NCI-H460 (cell line): ENCODE data around the gene METTL21A. TPM values are rescaled to one million over a fixed set of nuclear protein-coding genes. Genes with fewer than 3 reads are reported as not detected.

Source experiments
- DNase-seq: peaks from one replicate; pipeline ENCODE4 v3.0.0-alpha.2; 2016; ENCODE audit warnings: low read depth; ENCODE audit errors: extremely low read depth
- total RNA-seq: library from RNA; depleted of rRNA; stranded (reverse); fragments of >200 nt; shearing (Covaris generic); gene quantifications from 2 replicates; pipeline ENCODE4 v1.2.3, GENCODE V29; 2014

METTL21A gene
- total RNA-seq, 1 experiment from 2014 or later: 136 TPM

DNA sequence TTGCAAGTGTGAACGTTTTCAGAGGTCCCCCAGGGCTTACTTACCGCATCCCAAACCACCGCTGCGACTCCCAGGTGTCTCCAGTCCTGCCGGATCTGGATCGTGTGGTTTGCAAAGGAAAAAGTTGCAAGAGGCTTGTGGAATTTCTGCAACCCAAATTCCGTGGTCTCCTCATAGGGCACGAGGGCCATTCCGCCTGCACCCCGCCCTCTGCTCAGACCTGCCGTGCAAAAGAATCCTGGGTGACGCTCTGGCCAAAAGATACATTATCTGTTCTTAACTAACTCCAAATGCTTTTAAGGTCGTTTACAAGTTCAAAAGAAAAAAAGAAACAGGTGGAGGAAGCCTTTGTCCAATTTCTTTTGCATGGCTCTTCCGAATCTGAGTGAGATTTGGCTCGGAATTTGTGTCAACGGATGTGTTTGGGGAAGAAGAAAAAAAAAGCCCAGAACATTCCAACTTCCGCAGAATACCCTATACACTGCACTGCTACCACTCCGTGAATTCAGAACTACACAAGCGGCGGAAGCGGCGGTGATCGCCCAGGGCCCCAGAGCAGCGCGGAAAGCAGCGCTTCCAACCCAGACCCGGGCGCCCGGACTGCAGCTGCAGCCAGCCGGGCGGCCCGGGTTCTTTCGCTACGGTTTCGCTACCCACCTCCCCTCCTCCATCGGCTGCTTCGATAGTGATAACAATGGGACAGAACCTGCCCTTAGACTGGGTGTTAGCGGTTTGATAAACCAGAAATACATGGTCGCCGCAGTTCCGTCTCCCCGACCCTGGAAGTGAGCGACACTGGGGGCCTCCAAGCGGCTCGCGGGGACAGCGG, 795 bp downstream of the METTL21A start:
- DNase-seq: peak; percentile 28

DNA sequence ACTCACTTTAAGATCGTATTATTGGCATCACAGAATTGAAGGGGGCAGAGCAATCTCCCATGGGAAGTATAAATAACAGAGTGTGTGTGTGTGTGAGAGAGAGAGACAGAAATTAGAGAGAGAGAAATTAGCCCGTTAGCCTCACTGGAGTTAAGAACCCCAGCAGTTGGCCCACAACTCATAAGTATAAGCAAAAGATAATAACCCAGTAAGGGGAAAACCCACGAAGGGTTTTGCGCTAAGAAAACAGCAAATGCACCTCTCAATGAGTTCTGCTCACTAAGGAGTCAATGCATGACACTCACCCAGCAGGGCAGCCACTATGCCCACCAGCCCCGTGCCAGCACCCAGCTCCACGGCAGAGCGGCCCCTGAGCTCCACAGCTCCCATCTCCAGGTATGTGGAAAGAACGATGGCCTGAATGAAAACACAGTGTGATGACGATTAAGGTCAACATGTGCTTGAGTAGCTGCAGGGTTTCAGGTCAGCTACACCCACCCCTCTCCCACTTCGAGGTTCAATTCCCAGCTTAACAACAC, 3.6 kb downstream of the METTL21A start:
- DNase-seq: no peak

DNA sequence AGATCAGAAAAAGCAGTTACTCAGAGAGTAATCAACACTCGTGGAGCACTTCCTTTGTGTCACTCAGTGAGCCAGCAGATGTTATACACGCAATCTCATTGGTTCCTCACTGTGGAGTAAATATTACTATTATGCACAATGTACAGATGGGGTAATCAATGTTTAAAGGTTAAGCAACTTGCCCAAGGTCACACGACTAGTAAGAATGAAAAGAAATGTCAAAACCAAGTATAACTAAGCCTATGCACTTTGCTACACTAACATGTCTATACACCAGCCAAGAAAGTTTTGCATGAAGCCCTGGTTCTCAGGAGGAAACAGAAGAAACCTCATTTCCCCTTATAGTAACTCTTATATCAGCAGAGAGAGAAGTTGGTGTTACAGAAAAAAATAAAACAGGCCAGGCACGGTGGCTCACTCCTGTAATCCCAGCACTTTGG, 5.4 kb downstream of the METTL21A start:
- no peak for DNase-seq

DNA sequence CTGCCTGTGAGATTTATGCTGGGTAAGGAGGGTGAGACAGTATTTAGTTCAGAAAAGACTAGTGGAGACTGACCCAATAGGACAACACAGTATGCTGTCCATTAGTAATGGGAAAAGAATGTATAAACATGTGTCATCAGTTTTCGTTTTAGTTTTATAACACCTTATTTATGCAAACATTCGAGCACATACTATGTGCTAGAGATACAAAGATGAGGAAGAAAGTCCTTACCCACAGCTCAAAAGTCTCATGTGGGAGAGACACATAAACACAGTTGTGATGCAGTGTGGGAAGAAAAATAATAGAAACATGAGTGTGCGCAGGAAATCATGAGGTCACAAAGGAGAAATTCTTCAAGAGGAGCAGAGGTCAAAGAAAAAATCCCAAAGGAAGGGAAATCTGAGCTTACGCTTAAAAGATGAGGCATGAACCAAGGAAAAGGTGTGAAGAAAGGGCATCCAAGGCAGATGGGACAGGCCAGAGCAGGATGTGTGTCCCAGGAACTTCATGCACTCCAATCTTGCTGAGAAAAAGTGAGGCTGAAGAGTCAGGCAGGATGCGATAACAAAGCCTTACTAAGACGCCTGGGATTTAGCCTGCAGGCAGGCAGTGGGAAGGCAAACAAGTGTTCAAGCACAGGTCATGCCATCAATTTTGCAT, 8.1 kb downstream of the METTL21A start:
- DNase-seq: peak; percentile 59

DNA sequence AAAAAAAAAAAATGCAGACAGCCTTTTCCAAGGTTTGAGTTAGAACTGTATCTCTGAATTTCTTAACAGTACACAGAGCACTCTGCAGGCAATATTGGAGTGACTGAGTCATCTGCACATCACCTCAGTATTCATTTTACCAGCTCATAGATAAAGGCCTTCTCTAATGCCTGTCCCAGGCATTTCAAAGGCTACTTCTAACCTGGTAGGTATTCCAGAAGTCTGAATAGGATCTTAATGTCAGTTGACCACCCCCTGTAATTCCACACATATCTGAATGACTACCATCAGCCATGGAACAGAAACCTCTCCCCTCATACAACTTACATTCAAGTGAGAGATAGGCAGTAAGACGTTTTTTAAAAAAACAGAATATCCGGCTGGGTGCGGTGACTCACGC, 9.0 kb downstream of the METTL21A start:
- no peak for DNase-seq

DNA sequence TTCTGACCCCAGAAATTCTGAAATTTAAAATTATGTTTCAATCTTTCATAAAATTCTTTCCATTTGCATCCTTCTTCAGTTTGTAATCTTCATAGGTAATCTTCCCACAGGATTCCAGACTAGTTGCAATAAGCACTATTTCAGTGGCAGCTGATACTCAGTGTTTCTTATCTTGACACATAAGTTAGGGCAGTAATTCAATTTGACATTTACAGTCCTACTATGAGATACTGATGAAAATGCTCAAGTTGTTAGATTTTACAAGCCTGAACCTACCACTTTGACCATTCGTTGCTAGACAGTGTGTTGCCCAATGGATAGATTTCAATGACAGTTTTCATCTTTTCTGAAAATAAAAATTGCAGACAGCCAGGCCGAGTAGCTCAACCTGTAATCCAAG, 10.4 kb downstream of the METTL21A start:
- no peak for DNase-seq

DNA sequence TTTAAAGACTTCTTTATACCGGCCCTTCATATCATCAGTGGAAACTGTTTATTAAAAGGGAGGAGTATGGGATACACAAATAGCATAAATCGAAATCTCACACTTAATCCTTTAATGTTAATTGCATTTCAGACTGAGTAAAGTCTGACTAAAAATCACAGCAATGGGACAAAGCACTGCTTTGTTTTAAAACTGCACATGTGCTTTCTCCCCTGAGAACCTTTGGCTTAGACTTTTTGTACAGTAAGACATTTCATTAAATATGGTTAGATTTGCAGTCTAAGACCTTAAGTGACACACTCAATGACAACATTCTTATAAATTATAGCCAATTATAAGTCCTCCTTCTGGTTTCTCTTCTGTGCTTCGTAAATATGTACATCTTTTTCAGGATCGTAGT, 12.5 kb downstream of the METTL21A start:
- DNase-seq: no peak

DNA sequence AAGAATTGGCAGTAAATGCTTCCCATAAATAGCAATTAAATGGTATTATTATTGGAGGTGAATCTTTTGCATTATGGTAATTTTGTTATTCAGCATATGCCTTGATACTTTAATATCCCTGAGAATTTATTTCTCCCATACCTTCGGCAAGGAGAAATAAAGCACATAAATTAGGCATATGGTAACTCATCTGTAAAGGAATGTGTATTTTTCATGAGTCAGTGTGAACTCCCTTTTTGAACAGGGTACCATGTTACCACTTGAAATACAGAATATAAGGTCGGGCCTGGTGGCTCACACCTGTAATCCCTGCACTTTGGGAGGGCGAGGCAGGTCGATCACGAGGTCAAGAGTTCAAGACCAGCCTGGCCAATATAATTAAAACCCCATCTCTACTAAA, 18.4 kb downstream of the METTL21A start:
- DNase-seq: no peak

DNA sequence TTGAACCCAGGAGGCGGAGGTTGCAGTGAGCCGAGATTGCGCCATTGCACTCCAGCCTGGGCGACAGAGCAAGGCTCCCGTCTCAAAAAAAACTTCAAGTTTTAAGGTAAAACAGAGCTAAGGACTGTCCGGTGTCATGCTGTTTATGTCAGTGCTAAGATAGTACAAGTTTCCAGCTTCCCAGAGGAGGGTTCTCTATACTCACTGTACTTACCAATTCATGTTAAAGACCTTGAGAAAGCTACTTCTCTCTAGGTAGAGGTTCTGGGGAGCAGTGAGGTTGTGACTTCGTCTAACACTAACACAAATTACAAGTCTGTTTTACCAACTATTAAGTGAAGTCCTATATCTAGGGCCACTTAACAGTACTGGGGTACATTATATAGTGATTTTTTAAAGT, 18.8 kb downstream of the METTL21A start:
- DNase-seq: no peak

DNA sequence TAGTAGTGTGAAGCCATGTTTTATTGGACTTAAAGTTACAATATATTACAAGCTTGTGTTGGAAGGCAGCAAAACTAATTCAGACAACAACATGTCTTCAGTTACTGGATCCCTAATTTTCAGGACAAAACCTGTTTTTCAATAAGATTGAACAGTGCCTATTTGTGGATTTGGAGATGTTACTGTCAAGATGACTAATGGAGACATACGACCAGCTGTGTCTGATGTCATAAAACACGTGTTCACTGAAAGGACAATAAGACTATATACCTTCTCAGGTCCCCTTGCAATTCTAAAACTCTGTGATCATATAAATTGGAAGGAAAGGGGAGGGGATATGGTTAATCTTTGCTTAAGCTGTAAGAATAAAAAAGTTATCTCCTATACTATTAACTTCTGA, 21.7 kb downstream of the METTL21A start:
- DNase-seq: no peak

DNA sequence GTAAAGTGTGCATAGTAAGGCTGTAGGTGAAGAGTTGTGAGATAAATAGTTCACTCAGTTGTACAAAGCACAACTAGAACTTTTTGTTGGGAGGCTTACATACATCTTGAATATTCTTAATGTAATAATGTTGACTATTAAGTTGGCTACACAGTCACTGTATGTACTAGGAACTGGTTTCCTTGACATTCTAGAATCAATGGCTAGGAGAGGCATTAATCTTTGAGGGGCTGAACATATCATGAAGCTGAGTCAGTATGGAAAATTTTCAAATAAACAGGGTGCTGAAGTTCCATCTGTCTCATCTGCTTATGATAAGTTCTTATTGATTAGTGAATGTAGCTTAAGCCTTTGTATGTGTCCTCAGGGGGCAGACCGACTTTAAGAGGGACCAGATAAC, 23.4 kb downstream of the METTL21A start:
- no peak for DNase-seq

DNA sequence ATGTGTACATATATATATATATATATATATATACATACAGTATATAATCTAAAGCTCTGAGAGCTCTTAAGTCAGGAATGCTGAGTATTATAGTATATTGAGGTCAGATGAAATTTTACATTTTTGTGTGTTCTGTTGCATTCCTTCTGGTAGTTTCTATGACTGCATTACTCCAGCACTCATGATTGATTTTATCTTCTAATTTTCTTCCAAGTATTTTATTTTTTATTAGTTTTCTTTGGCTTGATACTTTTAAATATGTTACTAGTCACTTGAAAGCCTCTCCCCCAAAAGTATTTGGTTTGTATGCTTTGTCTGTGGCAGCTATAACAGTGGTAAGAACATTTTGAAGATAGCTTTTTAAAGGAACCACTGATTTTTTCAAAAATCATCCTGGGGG, 25.0 kb downstream of the METTL21A start:
- DNase-seq: no peak

DNA sequence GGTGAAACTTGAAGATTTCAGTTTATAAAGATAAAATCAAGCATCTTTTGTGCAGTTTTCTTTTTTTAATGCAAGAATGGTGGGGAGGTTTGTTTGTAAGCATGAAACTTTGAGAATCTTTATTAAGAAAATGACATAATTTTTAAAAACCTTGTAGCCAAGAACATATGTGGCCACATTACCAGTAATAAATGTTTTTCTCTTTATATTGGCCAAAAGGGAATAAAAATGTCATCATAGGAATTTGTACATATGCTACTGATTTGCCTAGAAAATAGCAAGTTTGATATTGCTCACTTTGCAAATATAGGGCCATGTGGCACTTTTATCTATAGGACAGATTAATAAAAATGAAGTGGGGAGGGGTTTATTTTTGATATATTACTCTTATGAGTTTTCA, 25.6 kb downstream of the METTL21A start:
- DNase-seq: no peak

DNA sequence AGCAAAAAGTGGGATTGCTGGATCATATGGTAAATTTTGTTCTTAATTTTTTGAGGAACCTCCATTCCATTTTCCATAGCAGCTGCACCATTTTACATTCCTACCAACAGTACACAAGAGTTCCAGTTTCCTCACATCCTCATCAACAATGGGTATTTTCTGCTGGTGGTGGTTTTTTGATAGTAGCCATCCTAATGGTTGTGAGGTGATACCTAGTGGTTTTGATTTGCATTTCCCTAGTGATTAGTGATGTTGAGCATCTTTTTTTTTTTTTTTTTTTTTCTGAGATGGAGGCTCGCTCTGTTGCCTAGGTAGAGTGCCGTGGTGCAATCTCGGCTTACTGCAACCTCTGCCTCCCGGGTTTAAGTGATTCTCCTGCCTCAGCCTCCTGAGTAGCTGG, 30.5 kb downstream of the METTL21A start:
- DNase-seq: no peak

DNA sequence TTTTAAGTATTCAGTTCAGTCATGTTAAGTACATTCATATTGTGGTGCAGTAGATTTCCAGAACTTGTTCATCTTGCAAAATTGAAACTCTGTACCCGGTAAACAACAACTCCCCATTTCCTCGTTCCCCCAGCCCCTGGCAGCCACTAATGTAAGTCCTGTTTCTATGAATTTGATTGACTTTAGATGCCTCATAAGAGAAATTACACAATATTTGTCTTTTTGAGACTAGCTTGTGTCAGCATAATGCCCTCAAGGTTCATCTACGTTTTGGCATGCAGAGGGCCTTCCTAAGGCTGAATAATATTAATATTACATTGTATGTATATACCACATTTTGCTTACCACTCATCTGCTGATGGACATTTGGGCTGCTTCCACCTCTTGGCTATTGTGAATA, 30.9 kb downstream of the METTL21A start:
- DNase-seq: no peak

DNA sequence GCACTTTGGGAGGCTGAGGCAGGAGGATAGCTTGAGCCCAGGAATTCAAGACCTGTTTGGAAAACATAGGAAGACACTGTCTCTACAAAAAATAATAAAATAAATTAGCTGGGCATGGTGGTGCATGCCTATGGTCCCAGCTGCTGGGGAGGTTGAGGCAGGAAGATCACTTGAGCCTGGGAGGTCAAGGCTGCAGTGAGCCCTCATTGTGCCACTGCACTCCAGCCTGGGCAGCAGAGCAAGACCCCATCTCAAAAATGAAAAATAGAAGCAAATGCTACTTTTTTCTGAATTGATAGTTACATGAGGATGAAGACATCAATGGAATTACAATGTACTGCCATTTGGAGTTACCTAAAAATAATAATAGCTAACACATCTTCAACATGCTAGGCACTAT, 31.9 kb downstream of the METTL21A start:
- no peak for DNase-seq

DNA sequence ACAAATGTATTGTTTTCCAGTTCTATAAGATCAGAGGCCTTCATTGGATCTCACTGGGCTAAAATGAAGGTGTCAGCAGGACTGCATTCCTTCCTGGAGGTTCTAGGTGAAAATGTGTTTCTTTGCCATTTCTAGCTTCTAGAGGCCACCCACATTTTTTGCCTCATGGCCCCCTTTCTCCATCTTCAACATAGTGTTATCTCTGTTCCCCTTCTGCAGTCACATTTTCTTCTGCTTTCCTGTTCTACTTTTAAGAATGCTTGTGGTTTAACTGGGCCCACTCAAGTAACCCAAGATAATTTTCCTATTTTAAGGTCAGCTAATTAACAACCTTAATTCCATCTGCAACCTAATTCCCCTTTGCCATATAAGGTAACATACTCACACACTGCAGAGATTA, 36.1 kb downstream of the METTL21A start:
- no peak for DNase-seq

DNA sequence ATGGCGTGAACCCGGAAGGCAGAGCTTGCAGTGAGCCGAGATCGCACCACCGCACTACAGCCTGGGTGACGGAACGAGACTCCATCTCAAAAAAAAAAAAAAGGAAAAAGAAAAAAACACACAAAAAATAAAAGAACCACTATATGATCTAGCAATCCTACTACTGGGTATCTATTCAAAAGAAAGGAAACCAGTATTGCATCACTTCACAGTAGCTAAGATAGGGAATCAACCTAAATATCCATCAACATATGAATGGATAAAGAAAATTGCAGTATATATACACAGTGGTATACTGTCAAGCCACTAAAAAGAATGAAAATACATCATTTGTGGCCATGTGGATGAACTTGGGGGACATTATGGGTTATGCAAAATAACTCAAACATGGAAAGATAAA, 37.9 kb downstream of the METTL21A start:
- no peak for DNase-seq

DNA sequence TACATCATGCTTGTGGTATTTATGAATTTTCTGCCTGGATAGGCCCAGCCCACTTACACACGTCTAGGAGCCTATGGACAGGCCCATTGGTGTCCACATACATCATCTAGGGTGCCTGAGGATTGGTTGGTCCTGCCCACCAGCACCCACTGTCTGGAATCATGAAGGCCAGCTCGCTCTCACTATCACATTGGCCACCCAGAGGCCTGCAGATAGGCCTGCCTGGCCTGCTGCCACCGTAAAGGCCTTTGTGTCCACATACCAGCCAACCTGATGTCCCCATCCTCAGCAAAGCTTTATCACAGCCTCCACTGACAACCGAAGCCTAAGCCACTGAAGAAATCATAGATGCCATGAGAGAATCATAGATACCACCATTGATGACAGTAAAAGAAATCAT, 40.2 kb downstream of the METTL21A start:
- DNase-seq: no peak

DNA sequence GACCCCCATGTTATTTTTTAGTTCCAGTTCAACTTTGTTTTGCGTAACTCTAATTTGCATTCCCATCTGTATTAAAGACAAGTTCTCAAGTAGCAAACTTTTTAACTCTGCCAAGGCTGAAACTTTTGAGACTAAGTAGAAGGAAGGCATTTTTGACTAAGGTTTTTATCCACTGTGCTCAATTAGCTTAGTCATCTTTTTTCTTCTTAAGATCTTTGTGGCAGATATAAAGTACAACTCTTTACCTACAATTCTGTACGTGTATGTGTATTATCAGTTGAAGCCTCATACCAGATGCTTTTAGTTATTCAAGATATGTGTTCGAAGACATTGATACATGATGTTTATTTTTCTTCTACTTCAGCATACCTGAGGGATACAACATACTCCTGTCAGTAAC, 53.8 kb downstream of the METTL21A start:
- DNase-seq: no peak

DNA sequence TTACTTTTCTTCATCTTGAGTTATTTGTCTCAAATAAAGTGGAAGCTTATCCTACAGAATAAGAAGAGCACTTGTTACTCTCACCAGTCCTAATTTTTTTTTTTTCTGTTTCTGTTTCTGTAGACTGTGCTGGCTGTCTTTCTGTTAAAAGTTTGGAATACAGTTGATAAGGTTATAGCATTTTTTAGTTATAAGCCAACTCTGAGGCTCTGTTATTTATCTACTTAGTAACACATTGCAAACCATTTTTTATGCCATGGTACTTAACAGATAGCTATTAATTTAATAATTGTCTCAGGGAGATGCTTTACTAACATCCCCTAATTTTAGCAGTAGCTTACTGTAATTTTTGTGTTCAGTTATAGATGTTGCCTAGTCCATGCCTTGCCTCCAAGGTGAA, 57.5 kb downstream of the METTL21A start:
- DNase-seq: no peak
